GM19099 (cell line): ENCODE data around the gene PDE4D.

Source experiments
- POLR2A ChIP-seq: IDR thresholded peaks from 3 replicates; pipeline ENCODE4 v1.6.1; 2011; ENCODE audit warnings: low read depth; ENCODE audit not compliant: insufficient read length; ENCODE audit errors: extremely low read depth

The PDE4D gene

DNA sequence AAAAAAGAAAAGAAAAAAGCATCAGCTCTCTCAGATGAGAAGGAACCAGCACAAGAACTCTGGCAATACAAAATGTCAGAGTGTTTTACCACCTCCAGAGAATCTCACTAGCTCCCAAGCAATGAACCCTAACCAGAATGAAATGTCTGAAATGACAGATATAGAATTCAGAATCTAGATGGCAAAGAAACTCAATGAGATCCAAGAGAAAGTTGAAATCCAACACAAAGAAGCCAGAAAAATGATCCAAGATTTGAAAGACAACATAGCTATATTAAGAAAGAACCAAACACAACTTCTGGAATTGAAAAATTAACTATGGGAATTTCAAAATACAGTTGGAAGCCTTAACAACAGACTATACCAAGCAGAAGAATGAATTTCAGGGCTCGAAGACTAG, 396.3 kb downstream of the PDE4D start:
- no peak for TF ChIP-seq POLR2A

DNA sequence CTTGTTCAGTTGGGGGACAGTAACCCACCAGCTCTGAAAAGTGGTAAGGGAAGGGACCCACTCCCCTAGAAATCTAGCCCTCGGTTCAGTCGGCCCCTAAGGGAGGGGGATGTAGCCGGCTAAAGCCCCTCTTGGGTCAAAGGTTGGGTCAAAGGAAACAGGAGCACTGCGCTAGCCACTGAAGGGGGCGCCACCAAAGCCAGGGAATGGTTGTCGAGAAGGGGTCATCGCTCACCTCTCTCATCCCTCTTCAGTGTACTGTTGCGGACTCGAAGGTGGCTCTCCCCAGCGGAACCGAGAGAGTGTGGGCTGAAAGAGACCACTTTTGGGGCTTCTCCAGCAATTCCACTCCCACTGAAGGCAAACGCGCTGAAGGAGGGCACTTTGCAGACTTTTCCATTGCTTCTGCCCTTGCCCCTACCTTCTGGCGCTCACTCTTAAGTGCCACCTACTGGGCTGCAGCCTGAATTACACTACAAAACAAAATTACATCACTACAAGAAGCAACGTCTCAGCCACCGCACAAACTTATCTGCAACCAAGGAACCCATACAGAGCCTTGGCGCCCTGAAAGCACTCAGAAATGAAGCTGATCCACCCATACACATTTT, 396.9 kb downstream of the PDE4D start:
- no peak for TF ChIP-seq POLR2A

- TF ChIP-seq POLR2A = no peak
These were observed 401.6 kb downstream of the PDE4D start for GRCh38 chr5:59491945-59492344.

- no peak for TF ChIP-seq POLR2A
These were observed 404.0 kb downstream of the PDE4D start for GRCh38 chr5:59489551-59489950.

- no peak for TF ChIP-seq POLR2A
These were observed 405.5 kb downstream of the PDE4D start for GRCh38 chr5:59487772-59488729.

GRCh38 chr5:59487068-59487686, 406.3 kb downstream of the PDE4D start:
- TF ChIP-seq POLR2A = no peak

DNA sequence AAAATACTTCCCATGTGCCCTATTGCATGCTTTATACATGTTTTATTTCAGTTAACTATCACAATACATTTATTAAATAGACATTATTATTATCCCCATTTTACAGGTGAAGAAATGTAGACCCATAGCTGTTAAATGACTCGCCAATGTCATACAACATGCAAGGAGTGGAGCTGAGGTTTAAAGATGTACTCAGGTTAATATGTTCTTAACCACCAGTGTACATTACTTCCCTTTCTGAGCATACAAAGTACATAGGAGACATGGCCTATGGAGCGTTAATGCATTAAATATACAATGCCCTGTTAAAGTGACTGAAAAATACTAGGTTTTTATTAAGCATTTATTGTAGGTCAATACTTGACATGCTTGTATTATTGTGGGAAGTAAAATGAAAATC, 407.0 kb downstream of the PDE4D start:
- no peak for TF ChIP-seq POLR2A

DNA sequence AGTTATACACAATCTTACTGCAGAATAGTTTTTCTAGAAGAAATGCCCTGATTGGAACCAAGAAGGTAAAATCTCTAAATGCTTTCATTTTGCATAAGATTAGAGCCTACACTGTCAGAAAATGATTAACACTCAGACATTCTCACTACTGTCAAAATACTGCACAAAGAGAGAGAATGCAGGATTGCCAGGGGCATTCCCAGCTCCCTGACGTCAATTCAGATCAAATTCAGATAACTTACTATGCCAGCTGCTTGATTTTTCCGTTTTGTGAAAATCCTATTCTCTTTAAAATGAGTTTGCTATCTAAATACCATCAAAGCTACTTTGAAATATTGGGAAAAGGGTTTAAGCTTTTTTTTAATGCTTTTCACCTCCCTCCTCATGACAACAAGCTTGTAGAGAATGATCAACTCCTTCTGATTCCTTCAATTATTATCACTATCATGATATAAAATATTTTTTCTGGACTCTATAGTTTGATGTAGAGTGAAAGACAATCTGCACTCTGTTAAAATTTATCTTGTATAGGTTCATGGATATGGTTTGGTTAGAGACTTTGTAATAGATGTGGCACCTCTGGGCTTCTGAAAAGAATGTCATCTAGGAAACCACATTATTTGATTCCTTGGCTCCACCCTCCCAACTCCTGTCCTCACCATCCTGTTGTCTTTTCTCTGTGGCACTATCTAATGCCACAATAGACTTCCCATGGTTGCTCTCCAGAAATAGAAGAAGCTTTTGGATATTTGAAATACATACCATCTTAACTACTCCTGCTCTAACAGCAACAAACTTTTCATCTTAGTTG, 407.7 kb downstream of the PDE4D start:
- no peak for TF ChIP-seq POLR2A

DNA sequence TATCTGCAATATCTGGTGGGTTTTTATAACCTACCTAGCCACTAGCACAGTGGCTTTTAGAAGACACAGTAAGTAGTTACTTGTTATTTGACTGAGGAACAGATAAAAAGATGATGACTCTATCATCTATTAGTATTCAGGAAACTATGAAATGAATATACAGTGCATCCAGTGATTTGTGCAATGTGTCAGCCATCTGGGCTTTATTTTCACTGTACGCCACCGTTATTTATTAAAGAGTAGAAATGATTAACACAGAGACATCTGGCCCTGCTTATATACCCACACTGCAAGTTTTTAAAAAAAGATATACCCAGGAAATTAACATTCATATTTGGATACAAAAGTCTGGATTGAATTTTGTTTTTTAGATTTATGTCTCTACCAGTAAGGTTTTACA, 408.4 kb downstream of the PDE4D start:
- no peak for TF ChIP-seq POLR2A

DNA sequence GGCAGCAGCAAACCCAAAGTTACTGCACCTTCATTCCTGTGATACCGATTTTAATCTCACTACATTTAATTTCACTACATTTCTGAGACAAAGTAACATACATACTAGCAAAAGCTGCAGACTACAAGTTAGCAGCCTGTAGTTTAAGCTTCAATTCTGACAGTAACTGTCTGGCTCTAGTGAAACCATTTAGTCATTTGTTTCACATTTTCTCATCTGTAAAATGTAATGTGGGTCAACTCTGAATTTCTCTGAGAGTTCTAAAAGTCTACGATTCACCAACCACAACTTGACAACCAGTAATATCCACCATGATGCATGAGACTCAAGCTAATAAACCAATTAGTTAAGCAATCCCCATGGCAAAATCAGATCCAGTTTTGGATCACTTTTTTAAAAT, 408.9 kb downstream of the PDE4D start:
- TF ChIP-seq POLR2A = no peak

GRCh38 chr5:59483971-59484472, 409.5 kb downstream of the PDE4D start:
- TF ChIP-seq POLR2A = no peak

- TF ChIP-seq POLR2A = no peak
These were observed 414.4 kb downstream of the PDE4D start for GRCh38 chr5:59479086-59479485.

- no peak for TF ChIP-seq POLR2A
These were observed 419.2 kb downstream of the PDE4D start for GRCh38 chr5:59474324-59474723.

- no peak for TF ChIP-seq POLR2A
These were observed 419.9 kb downstream of the PDE4D start for GRCh38 chr5:59473611-59474010.

- no peak for TF ChIP-seq POLR2A
These were observed 422.1 kb downstream of the PDE4D start for GRCh38 chr5:59471463-59471862.
